GM23338 (cell line): ENCODE measurements around the gene TCEA2. TPM values are rescaled to one million over a fixed set of nuclear protein-coding genes. Genes with fewer than 3 reads are reported as not detected.

Source experiments
- ATAC-seq: fragments of 200-7000 bp; cut with Tn5 transposase; 3 replicates; pipeline ENCODE4 v1.9.1; 2020
- DNase-seq: peaks from one replicate; pipeline ENCODE4 v3.0.0-alpha.2; 2015; ENCODE audit warnings: low spot score
- H2AFZ ChIP-seq: fragments of 200-600 bp; sonication (generic); 2 replicates; pipeline ENCODE4 v1.8.0; 2016; ENCODE audit warnings: antibody characterized with exemption, mild to moderate bottlenecking, moderate library complexity
- H3F3A ChIP-seq: fragments of 200-600 bp; sonication (generic); replicated peaks from 2 replicates; pipeline ENCODE4 v1.8.0; 2017; ENCODE audit warnings: antibody characterized with exemption, mixed run types, low read depth
- H3K27ac ChIP-seq: fragments of 200-600 bp; sonication (generic); 2 replicates; pipeline ENCODE4 v1.6.1; 2016; ENCODE audit warnings: low read depth
- H3K27me3 ChIP-seq: fragments of 200-600 bp; sonication (generic); 2 replicates; pipeline ENCODE4 v1.8.0; 2016; ENCODE audit warnings: mild to moderate bottlenecking, mixed run types, moderate library complexity; ENCODE audit not compliant: insufficient read depth
- H3K36me3 ChIP-seq: fragments of 200-600 bp; sonication (generic); 2 replicates; pipeline ENCODE4 v1.8.0; 2016; ENCODE audit warnings: mild to moderate bottlenecking; ENCODE audit not compliant: insufficient read depth
- H3K4me1 ChIP-seq: fragments of 200-600 bp; sonication (generic); 2 replicates; pipeline ENCODE4 v1.8.0; 2016; ENCODE audit warnings: mild to moderate bottlenecking, moderate library complexity; ENCODE audit not compliant: insufficient read depth
- H3K4me2 ChIP-seq: fragments of 200-600 bp; sonication (generic); 2 replicates; pipeline ENCODE4 v1.7.1; 2017; ENCODE audit warnings: mixed run types
- H3K4me3 ChIP-seq: fragments of 200-600 bp; sonication (generic); 2 replicates; pipeline ENCODE4 v1.6.1; 2016; ENCODE audit warnings: mixed run types
- H3K79me2 ChIP-seq: fragments of 200-600 bp; sonication (generic); replicated peaks from 2 replicates; pipeline ENCODE4 v1.8.0; 2017; ENCODE audit warnings: mild to moderate bottlenecking; ENCODE audit not compliant: insufficient read depth
- H3K9me2 ChIP-seq: fragments of 200-600 bp; sonication (generic); 2 replicates; pipeline ENCODE4 v1.8.0; 2017; ENCODE audit not compliant: insufficient read depth
- H4K20me1 ChIP-seq: fragments of 200-600 bp; sonication (generic); replicated peaks from 2 replicates; pipeline ENCODE4 v1.8.0; 2017; ENCODE audit warnings: mild to moderate bottlenecking; ENCODE audit not compliant: insufficient read depth
- H3K27ac Mint-ChIP-seq: 2 replicates; pipeline ENCODE4 v1.8.0; 2020; ENCODE audit warnings: inconsistent platforms, mild to moderate bottlenecking, moderate library complexity, mixed read lengths
- H3K27me3 Mint-ChIP-seq: 3 replicates; pipeline ENCODE4 v1.8.0; 2022; ENCODE audit warnings: low read depth, mild to moderate bottlenecking, moderate library complexity, mixed read lengths, inconsistent platforms; ENCODE audit not compliant: insufficient read depth, poor library complexity
- H3K36me3 Mint-ChIP-seq: 3 replicates; pipeline ENCODE4 v1.8.0; 2021; ENCODE audit warnings: low read depth, mild to moderate bottlenecking, inconsistent platforms, moderate library complexity, mixed read lengths
- H3K4me1 Mint-ChIP-seq: 3 replicates; pipeline ENCODE4 v1.8.0; 2020; ENCODE audit warnings: mild to moderate bottlenecking, inconsistent platforms, mixed read lengths
- H3K4me3 Mint-ChIP-seq: 3 replicates; pipeline ENCODE4 v1.8.0; 2021; ENCODE audit warnings: moderate library complexity, mild to moderate bottlenecking, inconsistent platforms, mixed read lengths
- H3K9me3 Mint-ChIP-seq: 3 replicates; pipeline ENCODE4 v1.8.0; 2020; ENCODE audit warnings: moderate library complexity, mild to moderate bottlenecking, inconsistent platforms, mixed read lengths
- EZH2 ChIP-seq: fragments of 200-600 bp; sonication (generic); IDR thresholded peaks from one replicate; pipeline ENCODE4 v1.8.0; 2017; ENCODE audit warnings: antibody characterized with exemption, mild to moderate bottlenecking, low read depth; ENCODE audit not compliant: unreplicated experiment
- POLR2AphosphoS5 ChIP-seq: IDR thresholded peaks from 2 replicates; pipeline ENCODE4 v1.6.1; 2016; ENCODE audit warnings: antibody characterized with exemption, low read depth
- STAT1 ChIP-seq: IDR thresholded peaks from one replicate; pipeline ENCODE4 v1.6.1; 2016; ENCODE audit warnings: antibody characterized with exemption; ENCODE audit not compliant: unreplicated experiment
- ZNF331 ChIP-seq: fragments of 250-450 bp; sonication (Bioruptor Pico); IDR thresholded peaks from 2 replicates; pipeline ENCODE4 v1.5.0; 2020; ENCODE audit warnings: low read depth, mild to moderate bottlenecking, moderate library complexity
- polyA plus RNA-seq: library from polyadenylated mRNA; unstranded; fragments of >200 nt; fragmentation: Nextera tagmentation; extraction: Ambion mirVana; gene quantifications from 2 replicates; pipeline ENCODE4 v1.2.1, GENCODE V29; 2016
- total RNA-seq: library from RNA; depleted of rRNA; stranded (reverse); fragments of >200 nt; shearing (Covaris generic); gene quantifications from 2 replicates; pipeline ENCODE4 v1.2.3, GENCODE V29; 2014
- TF ChIP-seq, protein P1 (sequence below): fragments of 250-450 bp; sonication (Bioruptor Pico); IDR thresholded peaks from 2 replicates; pipeline ENCODE4 v1.5.0; 2020; ENCODE audit warnings: mild to moderate bottlenecking, moderate library complexity
- TF ChIP-seq, protein P2 (sequence below): IDR thresholded peaks from 2 replicates; pipeline ENCODE4 v1.6.1; 2016; ENCODE audit warnings: antibody characterized with exemption

The TCEA2 gene
- total and polyA plus RNA-seq, 2 experiments from 2014 or later, result 21.0 to 54.4 TPM

DNA sequence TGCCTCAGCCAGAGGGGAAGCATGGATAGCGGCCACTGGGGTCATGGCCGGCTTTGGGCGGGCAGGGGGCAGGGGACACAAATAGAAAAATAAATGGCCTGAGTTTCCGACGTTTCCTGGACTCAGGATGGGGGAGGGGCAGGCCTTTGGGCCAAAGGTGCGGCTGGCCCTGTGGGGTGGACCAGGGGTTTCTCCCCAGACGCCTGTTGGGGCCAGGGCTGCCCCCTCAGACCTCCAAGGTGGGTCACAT, 6.4 kb upstream of the TCEA2 start:
- no peaks in the 10 kb centered on the region for H3K9me2 ChIP-seq
- Mint-ChIP-seq H3K27me3 (peaks cover 23% of the 10 kb centered on the region), H3K9me3 (no peaks in the 10 kb centered on the region), H3K27ac (no peak overlapping the region), H3K4me3 (no peak overlapping the region), H3K36me3 (no peaks in the 10 kb centered on the region), H3K4me1 (peaks cover 32% of the 10 kb centered on the region)
- no peak overlapping the region for H3K4me2 ChIP-seq
- no peaks in the 10 kb centered on the region for H3K79me2 ChIP-seq
- H3F3A ChIP-seq, result no peaks in the 10 kb centered on the region
- no peaks in the 10 kb centered on the region for H4K20me1 ChIP-seq
- no peak overlapping the region for H3K4me3 ChIP-seq
- H2AFZ ChIP-seq, result peak overlapping the region; percentile 90; the same call in 1 of the 2 replicates
- peaks cover 6% of the 10 kb centered on the region; the same call in 1 of the 2 replicates for H3K4me1 ChIP-seq
- no peaks in the 10 kb centered on the region for H3K36me3 ChIP-seq
- H3K27ac ChIP-seq, result no peak overlapping the region
- ATAC-seq (no peak), DNase-seq (no peak)
- TF ChIP-seq ZNF331 (CRISPR knock-in tag) (no peak), STAT1 (no peak), EZH2 (no peak), POLR2AphosphoS5 (no peak)
- TF ChIP-seq, protein P1, sequence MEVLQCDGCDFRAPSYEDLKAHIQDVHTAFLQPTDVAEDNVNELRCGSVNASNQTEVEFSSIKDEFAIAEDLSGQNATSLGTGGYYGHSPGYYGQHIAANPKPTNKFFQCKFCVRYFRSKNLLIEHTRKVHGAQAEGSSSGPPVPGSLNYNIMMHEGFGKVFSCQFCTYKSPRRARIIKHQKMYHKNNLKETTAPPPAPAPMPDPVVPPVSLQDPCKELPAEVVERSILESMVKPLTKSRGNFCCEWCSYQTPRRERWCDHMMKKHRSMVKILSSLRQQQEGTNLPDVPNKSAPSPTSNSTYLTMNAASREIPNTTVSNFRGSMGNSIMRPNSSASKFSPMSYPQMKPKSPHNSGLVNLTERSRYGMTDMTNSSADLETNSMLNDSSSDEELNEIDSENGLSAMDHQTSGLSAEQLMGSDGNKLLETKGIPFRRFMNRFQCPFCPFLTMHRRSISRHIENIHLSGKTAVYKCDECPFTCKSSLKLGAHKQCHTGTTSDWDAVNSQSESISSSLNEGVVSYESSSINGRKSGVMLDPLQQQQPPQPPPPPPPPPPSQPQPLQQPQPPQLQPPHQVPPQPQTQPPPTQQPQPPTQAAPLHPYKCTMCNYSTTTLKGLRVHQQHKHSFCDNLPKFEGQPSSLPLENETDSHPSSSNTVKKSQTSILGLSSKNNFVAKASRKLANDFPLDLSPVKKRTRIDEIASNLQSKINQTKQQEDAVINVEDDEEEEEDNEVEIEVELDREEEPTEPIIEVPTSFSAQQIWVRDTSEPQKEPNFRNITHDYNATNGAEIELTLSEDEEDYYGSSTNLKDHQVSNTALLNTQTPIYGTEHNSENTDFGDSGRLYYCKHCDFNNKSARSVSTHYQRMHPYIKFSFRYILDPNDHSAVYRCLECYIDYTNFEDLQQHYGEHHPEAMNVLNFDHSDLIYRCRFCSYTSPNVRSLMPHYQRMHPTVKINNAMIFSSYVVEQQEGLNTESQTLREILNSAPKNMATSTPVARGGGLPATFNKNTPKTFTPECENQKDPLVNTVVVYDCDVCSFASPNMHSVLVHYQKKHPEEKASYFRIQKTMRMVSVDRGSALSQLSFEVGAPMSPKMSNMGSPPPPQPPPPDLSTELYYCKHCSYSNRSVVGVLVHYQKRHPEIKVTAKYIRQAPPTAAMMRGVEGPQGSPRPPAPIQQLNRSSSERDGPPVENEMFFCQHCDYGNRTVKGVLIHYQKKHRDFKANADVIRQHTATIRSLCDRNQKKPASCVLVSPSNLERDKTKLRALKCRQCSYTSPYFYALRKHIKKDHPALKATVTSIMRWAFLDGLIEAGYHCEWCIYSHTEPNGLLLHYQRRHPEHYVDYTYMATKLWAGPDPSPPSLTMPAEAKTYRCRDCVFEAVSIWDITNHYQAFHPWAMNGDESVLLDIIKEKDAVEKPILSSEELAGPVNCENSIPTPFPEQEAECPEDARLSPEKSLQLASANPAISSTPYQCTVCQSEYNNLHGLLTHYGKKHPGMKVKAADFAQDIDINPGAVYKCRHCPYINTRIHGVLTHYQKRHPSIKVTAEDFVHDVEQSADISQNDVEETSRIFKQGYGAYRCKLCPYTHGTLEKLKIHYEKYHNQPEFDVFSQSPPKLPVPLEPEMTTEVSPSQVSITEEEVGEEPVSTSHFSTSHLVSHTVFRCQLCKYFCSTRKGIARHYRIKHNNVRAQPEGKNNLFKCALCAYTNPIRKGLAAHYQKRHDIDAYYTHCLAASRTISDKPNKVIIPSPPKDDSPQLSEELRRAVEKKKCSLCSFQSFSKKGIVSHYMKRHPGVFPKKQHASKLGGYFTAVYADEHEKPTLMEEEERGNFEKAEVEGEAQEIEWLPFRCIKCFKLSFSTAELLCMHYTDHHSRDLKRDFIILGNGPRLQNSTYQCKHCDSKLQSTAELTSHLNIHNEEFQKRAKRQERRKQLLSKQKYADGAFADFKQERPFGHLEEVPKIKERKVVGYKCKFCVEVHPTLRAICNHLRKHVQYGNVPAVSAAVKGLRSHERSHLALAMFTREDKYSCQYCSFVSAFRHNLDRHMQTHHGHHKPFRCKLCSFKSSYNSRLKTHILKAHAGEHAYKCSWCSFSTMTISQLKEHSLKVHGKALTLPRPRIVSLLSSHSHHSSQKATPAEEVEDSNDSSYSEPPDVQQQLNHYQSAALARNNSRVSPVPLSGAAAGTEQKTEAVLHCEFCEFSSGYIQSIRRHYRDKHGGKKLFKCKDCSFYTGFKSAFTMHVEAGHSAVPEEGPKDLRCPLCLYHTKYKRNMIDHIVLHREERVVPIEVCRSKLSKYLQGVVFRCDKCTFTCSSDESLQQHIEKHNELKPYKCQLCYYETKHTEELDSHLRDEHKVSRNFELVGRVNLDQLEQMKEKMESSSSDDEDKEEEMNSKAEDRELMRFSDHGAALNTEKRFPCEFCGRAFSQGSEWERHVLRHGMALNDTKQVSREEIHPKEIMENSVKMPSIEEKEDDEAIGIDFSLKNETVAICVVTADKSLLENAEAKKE (CRISPR knock-in tag), result no peak
- TF ChIP-seq, protein P2, sequence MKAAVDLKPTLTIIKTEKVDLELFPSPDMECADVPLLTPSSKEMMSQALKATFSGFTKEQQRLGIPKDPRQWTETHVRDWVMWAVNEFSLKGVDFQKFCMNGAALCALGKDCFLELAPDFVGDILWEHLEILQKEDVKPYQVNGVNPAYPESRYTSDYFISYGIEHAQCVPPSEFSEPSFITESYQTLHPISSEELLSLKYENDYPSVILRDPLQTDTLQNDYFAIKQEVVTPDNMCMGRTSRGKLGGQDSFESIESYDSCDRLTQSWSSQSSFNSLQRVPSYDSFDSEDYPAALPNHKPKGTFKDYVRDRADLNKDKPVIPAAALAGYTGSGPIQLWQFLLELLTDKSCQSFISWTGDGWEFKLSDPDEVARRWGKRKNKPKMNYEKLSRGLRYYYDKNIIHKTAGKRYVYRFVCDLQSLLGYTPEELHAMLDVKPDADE, result no peak
- H3K27me3 ChIP-seq, result no peaks in the 10 kb centered on the region
